Activated CD8-positive, alpha-beta T cell treated with anti-CD3 and anti-CD28 coated beads for 36 hours (primary cell): ENCODE data around the gene ANGEL1. TPM values are rescaled to one million over a fixed set of nuclear protein-coding genes. Genes with fewer than 3 reads are reported as not detected.
A peak's percentile ranks its signal among the peaks of the same experiment; 100 is the strongest.

Experiments used
- ATAC-seq: fragments of 200-7000 bp; cut with Tn5 transposase; one replicate; pipeline ENCODE4 v1.10.0; 2021; ENCODE audit warnings: mild to moderate bottlenecking, moderate library complexity
- CTCF ChIA-PET: fragments of 350-600 bp; sonication (Branson Sonifier 250); formaldehyde crosslinking; loops from one replicate; lab custom pipeline; 2021; ENCODE audit warnings: antibody characterized with exemption; lab: Charles Lee
- POLR2A ChIA-PET: fragments of 350-600 bp; sonication (Branson Sonifier 250); formaldehyde crosslinking; loops from one replicate; lab custom pipeline; 2021; ENCODE audit warnings: antibody characterized with exemption; lab: Charles Lee
- DNase-seq: peaks from one replicate; pipeline ENCODE4 v3.0.0-alpha.2; 2020
- H3K27ac Mint-ChIP-seq: one replicate; pipeline ENCODE4 v1.8.0; 2021; ENCODE audit warnings: mild to moderate bottlenecking, mixed read lengths
- H3K27me3 Mint-ChIP-seq: one replicate; pipeline ENCODE4 v1.8.0; 2021; ENCODE audit warnings: mixed read lengths
- H3K36me3 Mint-ChIP-seq: one replicate; pipeline ENCODE4 v1.8.0; 2021; ENCODE audit warnings: low read depth, mixed read lengths
- H3K4me1 Mint-ChIP-seq: one replicate; pipeline ENCODE4 v1.8.0; 2021; ENCODE audit warnings: low read depth, mixed read lengths
- H3K4me3 Mint-ChIP-seq: one replicate; pipeline ENCODE4 v1.8.0; 2021; ENCODE audit warnings: mild to moderate bottlenecking, moderate library complexity, mixed read lengths
- H3K9me3 Mint-ChIP-seq: one replicate; pipeline ENCODE4 v1.8.0; 2021; ENCODE audit warnings: mixed read lengths
- intact Hi-C: fragments of 100-400 bp; cut with micrococcal nuclease; formaldehyde crosslinking; loops from one replicate; pipeline ENCODE4 v1.10.0; 2022
- total RNA-seq, 2 experiments: library from RNA; stranded (reverse); gene quantifications; one replicate each; pipeline ENCODE4 v1.2.3, GENCODE V29; 2021
- TF ChIP-seq, protein P1 (sequence below): fragments of 200-600 bp; IDR thresholded peaks from one replicate; pipeline ENCODE4 v1.8.0; 2022; ENCODE audit warnings: antibody characterized with exemption, mild to moderate bottlenecking

ANGEL1 gene
- total RNA-seq, 2 experiments from 2014 or later: 16.5 to 21.5 TPM

DNA sequence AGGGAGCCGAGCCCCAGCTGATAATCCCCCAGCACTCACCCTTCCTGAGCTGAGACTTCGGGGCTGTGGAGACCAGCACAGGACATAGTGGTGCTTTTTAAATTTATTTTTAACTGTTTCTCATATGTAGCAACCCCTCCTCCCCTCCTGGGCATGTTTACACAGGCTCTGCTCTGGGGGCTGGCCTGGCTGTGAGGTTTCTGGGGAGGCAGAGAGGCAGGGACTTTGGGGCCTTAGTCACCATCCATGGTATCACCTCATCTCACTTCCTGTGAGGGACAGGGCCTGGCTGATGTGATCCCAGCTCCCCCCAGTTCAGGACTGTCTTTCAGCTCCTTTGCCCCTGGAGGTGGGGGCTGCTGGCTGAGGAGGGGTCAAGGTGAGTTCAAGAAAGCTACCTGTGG is 31.0 kb downstream of the ANGEL1 start:
- ChIA-PET POLR2A (no interaction called here), CTCF (interaction anchor here (11.3 kb wide), 1 partner anchor 71 kb away, joined by 116 read pairs; no protein-coding TSS in a partner anchor)
- Mint-ChIP-seq H3K4me3 (no peak overlapping the region), H3K9me3 (no peaks in the 10 kb centered on the region), H3K27me3 (no peaks in the 10 kb centered on the region), H3K36me3 (peaks cover 3% of the 10 kb centered on the region), H3K27ac (peak overlapping the region; percentile 82), H3K4me1 (peaks cover 26% of the 10 kb centered on the region)
- ATAC-seq (peak; percentile 63), DNase-seq (peak; percentile 43)
- TF ChIP-seq, protein P1, sequence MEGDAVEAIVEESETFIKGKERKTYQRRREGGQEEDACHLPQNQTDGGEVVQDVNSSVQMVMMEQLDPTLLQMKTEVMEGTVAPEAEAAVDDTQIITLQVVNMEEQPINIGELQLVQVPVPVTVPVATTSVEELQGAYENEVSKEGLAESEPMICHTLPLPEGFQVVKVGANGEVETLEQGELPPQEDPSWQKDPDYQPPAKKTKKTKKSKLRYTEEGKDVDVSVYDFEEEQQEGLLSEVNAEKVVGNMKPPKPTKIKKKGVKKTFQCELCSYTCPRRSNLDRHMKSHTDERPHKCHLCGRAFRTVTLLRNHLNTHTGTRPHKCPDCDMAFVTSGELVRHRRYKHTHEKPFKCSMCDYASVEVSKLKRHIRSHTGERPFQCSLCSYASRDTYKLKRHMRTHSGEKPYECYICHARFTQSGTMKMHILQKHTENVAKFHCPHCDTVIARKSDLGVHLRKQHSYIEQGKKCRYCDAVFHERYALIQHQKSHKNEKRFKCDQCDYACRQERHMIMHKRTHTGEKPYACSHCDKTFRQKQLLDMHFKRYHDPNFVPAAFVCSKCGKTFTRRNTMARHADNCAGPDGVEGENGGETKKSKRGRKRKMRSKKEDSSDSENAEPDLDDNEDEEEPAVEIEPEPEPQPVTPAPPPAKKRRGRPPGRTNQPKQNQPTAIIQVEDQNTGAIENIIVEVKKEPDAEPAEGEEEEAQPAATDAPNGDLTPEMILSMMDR: no peak
- intact Hi-C loops: loop anchor here (10.0 kb wide), 1 partner anchor 67 kb away; no protein-coding TSS in a partner anchor

DNA sequence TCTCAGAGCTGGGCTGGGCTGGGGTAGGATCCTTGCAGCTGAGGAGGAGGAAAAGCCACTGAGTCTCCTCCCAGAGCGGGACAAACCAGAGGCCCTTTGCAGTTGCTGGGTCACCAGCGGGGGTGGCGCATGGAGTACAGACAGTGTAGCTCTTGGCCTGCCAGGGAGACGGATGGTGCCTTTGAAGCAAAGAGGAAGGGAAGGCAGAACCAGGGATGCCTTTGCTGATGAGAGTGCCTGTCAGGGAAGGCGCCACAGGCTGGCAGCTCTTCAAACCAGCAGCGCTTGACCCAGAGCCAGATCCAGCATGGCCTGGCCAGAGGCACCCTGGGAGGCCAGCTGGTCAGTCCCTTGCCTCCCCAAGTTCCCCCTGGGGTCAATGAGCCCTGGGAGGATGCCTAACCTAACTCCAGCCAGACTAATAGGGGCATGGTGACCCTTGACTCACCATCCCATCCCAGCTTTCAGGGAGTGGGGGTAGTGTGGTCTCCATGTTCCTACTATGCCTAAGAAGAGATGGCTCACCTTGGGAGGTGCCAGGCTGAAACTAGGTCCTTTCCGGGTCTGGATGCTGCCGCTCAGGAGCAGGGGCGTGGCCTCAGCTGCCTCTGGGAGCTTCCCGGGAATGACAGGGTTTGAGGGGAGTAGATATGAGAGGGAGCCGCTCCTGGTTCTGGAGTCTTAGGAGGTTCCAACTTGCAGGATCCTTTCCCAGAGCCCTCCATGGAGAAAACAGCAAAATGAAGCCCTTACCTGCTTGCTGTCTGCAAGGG is 31.6 kb downstream of the ANGEL1 start:
- Mint-ChIP-seq H3K36me3 (peaks cover 1% of the 10 kb centered on the region), H3K4me3 (no peak overlapping the region), H3K27ac (peak overlapping the region; percentile 82), H3K4me1 (peaks cover 26% of the 10 kb centered on the region), H3K9me3 (no peaks in the 10 kb centered on the region), H3K27me3 (no peaks in the 10 kb centered on the region)
- CTCF ChIA-PET: interaction anchor here (11.3 kb wide), 1 partner anchor 70 kb away, joined by 116 read pairs; no protein-coding TSS in a partner anchor
- intact Hi-C loops: loop anchor here (10.0 kb wide), 1 partner anchor 66 kb away; no protein-coding TSS in a partner anchor
- DNase-seq (no peak), ATAC-seq (no peak)
- POLR2A ChIA-PET: interaction anchor here (0.7 to 1.3 kb wide), 3 partner anchors 11 to 36 kb away, joined by 3 to 4 read pairs (median 3); no protein-coding TSS in a partner anchor
- TF ChIP-seq, protein P1: no peak

DNA sequence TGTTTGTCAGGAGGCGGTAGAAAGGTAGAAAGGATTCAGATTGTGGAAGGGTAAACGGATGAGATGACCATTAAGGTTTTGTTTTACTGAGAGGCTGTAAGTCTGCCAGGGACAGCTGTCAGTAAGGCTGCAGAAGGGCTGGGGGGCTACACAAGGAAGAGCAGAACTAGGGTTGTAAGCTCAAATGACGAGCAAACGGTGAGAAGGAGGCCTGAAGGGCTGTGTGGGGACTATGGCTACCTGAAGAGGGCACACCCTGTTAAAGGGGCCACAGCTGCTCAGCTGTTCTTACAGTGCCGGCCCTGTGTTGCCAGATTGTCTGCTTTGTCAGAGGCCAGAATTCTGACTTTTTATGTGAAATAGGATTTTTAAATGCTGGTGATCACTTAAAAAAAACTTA is 32.3 kb downstream of the ANGEL1 start:
- no peak for DNase-seq
- Mint-ChIP-seq H3K4me3 (no peak overlapping the region), H3K9me3 (no peaks in the 10 kb centered on the region), H3K36me3 (peaks cover 1% of the 10 kb centered on the region), H3K27ac (no peak overlapping the region), H3K27me3 (no peaks in the 10 kb centered on the region), H3K4me1 (peaks cover 26% of the 10 kb centered on the region)
- no peak for ATAC-seq
- intact Hi-C loops: loop anchor here (10.0 kb wide), 1 partner anchor 66 kb away; no protein-coding TSS in a partner anchor
- ChIA-PET POLR2A (interaction anchor here (0.7 to 1.3 kb wide), 3 partner anchors 10 to 36 kb away, joined by 3 to 4 read pairs (median 3); no protein-coding TSS in a partner anchor), CTCF (interaction anchor here (1.0 to 11.3 kb wide), 2 partner anchors 26 to 70 kb away, joined by 3 to 116 read pairs; no protein-coding TSS in a partner anchor)
- TF ChIP-seq, protein P1: no peak

DNA sequence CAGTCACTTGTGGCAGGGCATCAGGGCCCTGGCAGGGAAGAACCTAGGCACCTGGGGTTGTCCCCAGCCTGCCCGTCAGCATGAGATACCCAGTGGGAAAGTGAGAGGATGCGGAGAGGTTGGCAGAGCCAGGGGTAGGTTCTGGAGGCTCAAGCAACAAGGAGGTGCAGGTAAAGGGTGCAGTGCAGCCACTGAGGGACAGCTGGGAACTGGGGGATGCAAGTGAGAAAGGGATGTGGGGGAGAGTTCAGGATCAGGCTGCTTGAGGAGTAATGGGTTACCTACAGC is 32.7 kb downstream of the ANGEL1 start:
- intact Hi-C loops: loop anchor here (10.0 kb wide), 1 partner anchor 65 kb away; no protein-coding TSS in a partner anchor
- Mint-ChIP-seq H3K9me3 (no peaks in the 10 kb centered on the region), H3K36me3 (peaks cover 1% of the 10 kb centered on the region), H3K27me3 (no peaks in the 10 kb centered on the region), H3K27ac (no peak overlapping the region), H3K4me1 (peaks cover 24% of the 10 kb centered on the region), H3K4me3 (no peak overlapping the region)
- no peak for ATAC-seq
- TF ChIP-seq, protein P1: no peak
- ChIA-PET CTCF (interaction anchor here (1.0 to 11.3 kb wide), 2 partner anchors 26 to 69 kb away, joined by 3 to 116 read pairs; no protein-coding TSS in a partner anchor), POLR2A (interaction anchor here (1.3 kb wide), 1 partner anchor 10 kb away, joined by 4 read pairs; no protein-coding TSS in a partner anchor)
- no peak for DNase-seq
